Keratinocyte (primary cell): ENCODE data around the gene PRKCSH. TPM values are rescaled to one million over a fixed set of nuclear protein-coding genes. Genes with fewer than 3 reads are reported as not detected.
A peak's percentile ranks its signal among the peaks of the same experiment; 100 is the strongest.

Experiments
- DNase-seq: peaks from one replicate; pipeline ENCODE4 v3.0.0-alpha.2; 2011; ENCODE audit warnings: low read depth, missing footprints, low spot score
- FAIRE-seq: peaks from 2 replicates; lab custom pipeline; 2011; peaks lifted over from hg19 to GRCh38; lab: Jason Lieb, UNC
- H2AFZ ChIP-seq: 2 replicates; pipeline ENCODE4 v1.6.0; 2012; ENCODE audit warnings: low read length, control low read depth, inconsistent platforms; ENCODE audit not compliant: control insufficient read depth
- H3K27ac ChIP-seq: 2 replicates; pipeline ENCODE4 v1.5.1; 2011; ENCODE audit warnings: low read length; ENCODE audit not compliant: control insufficient read depth, insufficient read depth
- H3K27me3 ChIP-seq: 3 replicates; pipeline ENCODE4 v1.6.0; 2011; ENCODE audit warnings: low read length; ENCODE audit not compliant: control insufficient read depth, insufficient read depth; ENCODE audit errors: extremely low read depth
- H3K36me3 ChIP-seq, 2 experiments: 2 replicates in 1 of 2; 3 replicates in 1 of 2; pipeline ENCODE4 v1.5.1; 2011; ENCODE audit warnings: low read length in 2 of 2, mild to moderate bottlenecking in 1 of 2; ENCODE audit not compliant: control insufficient read depth in 2 of 2, insufficient read depth in 2 of 2; ENCODE audit errors: extremely low read depth in 1 of 2
- H3K4me1 ChIP-seq: 3 replicates; pipeline ENCODE4 v1.5.1; 2011; ENCODE audit warnings: low read length; ENCODE audit not compliant: control insufficient read depth, insufficient read depth; ENCODE audit errors: extremely low read depth
- H3K4me2 ChIP-seq: 3 replicates; pipeline ENCODE4 v1.6.0; 2011; ENCODE audit warnings: low read depth, low read length; ENCODE audit not compliant: control insufficient read depth, insufficient read depth; ENCODE audit errors: extremely low read depth
- H3K4me3 ChIP-seq, 3 experiments: fragments of 200-600 bp in 1 of 3; sonication (generic) in 1 of 3; 2 replicates in 2 of 3; 3 replicates in 1 of 3; pipeline ENCODE4 v1.5.1; 2011 to 2016; ENCODE audit warnings: low read length in 3 of 3, mild to moderate bottlenecking in 3 of 3, control low read depth in 2 of 3, inconsistent platforms in 1 of 3, low read depth in 1 of 3, mixed read lengths in 1 of 3, mixed run types in 1 of 3, moderate library complexity in 1 of 3; ENCODE audit not compliant: control insufficient read depth in 2 of 3, insufficient read depth in 2 of 3; ENCODE audit errors: extremely low read depth in 1 of 3
- H3K79me2 ChIP-seq: 2 replicates; pipeline ENCODE4 v1.6.0; 2012; ENCODE audit warnings: low read length; ENCODE audit not compliant: control insufficient read depth, insufficient read depth
- H3K9ac ChIP-seq: 3 replicates; pipeline ENCODE4 v1.6.0; 2011; ENCODE audit warnings: low read length; ENCODE audit not compliant: control insufficient read depth, insufficient read depth; ENCODE audit errors: extremely low read depth
- H3K9me1 ChIP-seq: 3 replicates; pipeline ENCODE4 v1.6.0; 2011; ENCODE audit warnings: low read length; ENCODE audit not compliant: control insufficient read depth, insufficient read depth; ENCODE audit errors: extremely low read depth
- H3K9me3 ChIP-seq: 2 replicates; pipeline ENCODE4 v1.5.1; 2012; ENCODE audit warnings: low read depth, low read length; ENCODE audit not compliant: control insufficient read depth
- H4K20me1 ChIP-seq: 3 replicates; pipeline ENCODE4 v1.6.0; 2011; ENCODE audit warnings: low read length; ENCODE audit not compliant: control insufficient read depth, insufficient read depth; ENCODE audit errors: extremely low read depth
- CTCF ChIP-seq, 3 experiments: IDR thresholded peaks in 1 of 3; conservative IDR thresholded peaks in 1 of 3; optimal IDR thresholded peaks in 1 of 3; 2 replicates in 2 of 3; 3 replicates in 1 of 3; pipeline versions ENCODE3 to v1.5.1; 2011; ENCODE audit warnings: low read length in 3 of 3, mild to moderate bottlenecking in 3 of 3, moderate library complexity in 2 of 3, control low read depth in 1 of 3, inconsistent platforms in 1 of 3; ENCODE audit not compliant: insufficient read depth in 2 of 3; ENCODE audit errors: extremely low read depth in 1 of 3
- EZH2 ChIP-seq: IDR thresholded peaks from one replicate; pipeline ENCODE4 v1.6.1; 2012; ENCODE audit warnings: inconsistent platforms, mild to moderate bottlenecking, low read length, moderate library complexity
- dilution Hi-C: fragments of 300-500 bp; cut with MboI; formaldehyde crosslinking; loops from one replicate; pipeline ENCODE4 v1.7.0; 2020; ENCODE audit warnings: low sequenced_read_pairs; ENCODE audit not compliant: extremely low pct_ligation_motif_present
- polyA plus RNA-seq, 5 experiments: library from polyadenylated mRNA; depleted of rRNA in 3 of 5; stranded (reverse) in 3 of 5; stranded (forward) in 1 of 5; unstranded in 1 of 5; fragments of >200 nt; gene quantifications; 1 replicate in 1 of 5; 2 replicates in 3 of 5; 3 replicates in 1 of 5; pipeline versions ENCODE4 v1.2.1 to v1.2.3, GENCODE V29; 2011 to 2012; ENCODE audit warnings: missing spikeins in 2 of 5, low read depth in 1 of 5, low replicate concordance in 1 of 5

PRKCSH gene
- polyA plus RNA-seq, 1 donor (not counting 4 experiments of a cell fraction or from before 2014, with no cell fraction given): 56.3 TPM

- Histone ChIP-seq H3K27me3 (peaks cover 51% of the 10 kb centered on the region), H3K9me1 (no peaks in the 10 kb centered on the region), H2AFZ (no peak overlapping the region), H3K9ac (no peak overlapping the region), H3K27ac (no peak overlapping the region), H3K4me2 (no peak overlapping the region), H3K9me3 (no peaks in the 10 kb centered on the region), H3K79me2 (no peaks in the 10 kb centered on the region), H3K4me1 (peaks cover 15% of the 10 kb centered on the region), H3K4me3 (no peak overlapping the region), H4K20me1 (no peaks in the 10 kb centered on the region), H3K36me3 (no peaks in the 10 kb centered on the region)
- no peak for TF ChIP-seq CTCF (optimal IDR thresholded peaks at IDR 0.05 in 1 of 3, IDR thresholded peaks at IDR 0.05 in 1 of 3, conservative IDR thresholded peaks at IDR 0.05 in 1 of 3; ENCODE audit: extremely low read depth in 1 of 3, insufficient read depth in 2 of 3, low read length in 3 of 3)
- no peak for TF ChIP-seq EZH2
- no peak for FAIRE-seq
- dilution Hi-C loops: no loop called here
- no peak for DNase-seq
Measured at GRCh38 chr19:11418094-11418548, 17.3 kb upstream of the PRKCSH start.

- Histone ChIP-seq H3K4me3 (no peak within 1 kb of the TSS), H3K27ac (no peak within 1 kb of the TSS), H3K27me3 (peaks cover 58% of the 10 kb centered on the region), H3K9ac (no peak within 1 kb of the TSS), H3K36me3 (no peaks in the 10 kb centered on the region), H3K79me2 (no peaks in the 10 kb centered on the region), H3K9me3 (no peaks in the 10 kb centered on the region), H2AFZ (no peak within 1 kb of the TSS), H3K4me1 (peaks cover 21% of the 10 kb centered on the region), H4K20me1 (no peaks in the 10 kb centered on the region), H3K9me1 (no peaks in the 10 kb centered on the region), H3K4me2 (peak within 1 kb of the TSS; percentile 10)
- TF ChIP-seq CTCF (optimal IDR thresholded peaks at IDR 0.05 in 1 of 3, IDR thresholded peaks at IDR 0.05 in 1 of 3, conservative IDR thresholded peaks at IDR 0.05 in 1 of 3; ENCODE audit: extremely low read depth in 1 of 3, insufficient read depth in 2 of 3, low read length in 3 of 3) (no peak), EZH2 (peak; percentile 97)
- DNase-seq (no peak), FAIRE-seq (no peak)
- dilution Hi-C loops: no loop called here
Measured at GRCh38 chr19:11418549-11419506, 16.6 kb upstream of the PRKCSH start, which contains the start of gene RGL3. TSS of gene RGL3 (minus strand) at chr19:11419314. CDS start at chr19:11419278, 36 bp downstream.
